MCF 10A (cell line): ENCODE measurements around the gene IGSF22. TPM values are rescaled to one million over a fixed set of nuclear protein-coding genes. Genes with fewer than 3 reads are reported as not detected.
"Not testable (repeated sequence)": the region's sequence is repeated elsewhere in the genome, so short reads cannot be mapped to it uniquely, and the experiment has no call there.

Source experiments
- BruUV-seq: library from RNA; stranded (reverse); fragments of 400-500 nt; replicated peaks from 2 replicates; lab custom pipeline; 2021; lab: Mats Ljungman, UMichigan
- CTCF ChIA-PET: fragments of 300-600 bp; sonication (Branson Sonifier 250); formaldehyde crosslinking; extraction: SDS; loops from one replicate; lab custom pipeline; 2021; ENCODE audit warnings: antibody characterized with exemption, inconsistent platforms; lab: Yijun Ruan, JAX
- POLR2A ChIA-PET: fragments of 300-600, 350-650 bp; sonication (Branson Sonifier 250); formaldehyde crosslinking; extraction: SDS; loops from one replicate; lab custom pipeline; 2020; ENCODE audit warnings: antibody characterized with exemption, inconsistent platforms; lab: Yijun Ruan, JAX
- DNase-seq: peaks from one replicate; pipeline ENCODE4 v3.0.0-alpha.2; 2018; ENCODE audit not compliant: unreplicated experiment
- H3K27ac Mint-ChIP-seq: one replicate; pipeline ENCODE4 v1.8.0; 2022; ENCODE audit warnings: mild to moderate bottlenecking, low read depth, mixed read lengths; ENCODE audit not compliant: unreplicated experiment
- H3K27me3 Mint-ChIP-seq: one replicate; pipeline ENCODE4 v1.8.0; 2022; ENCODE audit warnings: mixed read lengths; ENCODE audit not compliant: insufficient read depth, unreplicated experiment
- H3K36me3 Mint-ChIP-seq: one replicate; pipeline ENCODE4 v1.8.0; 2022; ENCODE audit warnings: mild to moderate bottlenecking, moderate library complexity, mixed read lengths; ENCODE audit not compliant: insufficient read depth, unreplicated experiment
- H3K4me1 Mint-ChIP-seq: one replicate; pipeline ENCODE4 v1.8.0; 2022; ENCODE audit warnings: mixed read lengths; ENCODE audit not compliant: insufficient read depth, unreplicated experiment
- H3K4me3 Mint-ChIP-seq: one replicate; pipeline ENCODE4 v1.8.0; 2022; ENCODE audit warnings: mild to moderate bottlenecking, moderate library complexity, mixed read lengths; ENCODE audit not compliant: unreplicated experiment
- H3K9me3 Mint-ChIP-seq: one replicate; pipeline ENCODE4 v1.8.0; 2022; ENCODE audit warnings: mixed read lengths; ENCODE audit not compliant: unreplicated experiment
- intact Hi-C: fragments of 100-400 bp; cut with micrococcal nuclease; formaldehyde crosslinking; loops from 2 replicates; pipeline ENCODE4 v1.14.1; 2022
- total RNA-seq: library from RNA; stranded (reverse); gene quantifications from 2 replicates; pipeline ENCODE4 v1.2.3, GENCODE V29; 2022
- TF ChIP-seq, protein P1 (sequence below): fragments of 200-600 bp; IDR thresholded peaks from one replicate; pipeline ENCODE4 v1.8.0; 2022; ENCODE audit warnings: antibody characterized with exemption, mild to moderate bottlenecking; ENCODE audit not compliant: unreplicated experiment

Gene IGSF22
- total RNA-seq, 1 experiment from 2014 or later: not detected

DNA sequence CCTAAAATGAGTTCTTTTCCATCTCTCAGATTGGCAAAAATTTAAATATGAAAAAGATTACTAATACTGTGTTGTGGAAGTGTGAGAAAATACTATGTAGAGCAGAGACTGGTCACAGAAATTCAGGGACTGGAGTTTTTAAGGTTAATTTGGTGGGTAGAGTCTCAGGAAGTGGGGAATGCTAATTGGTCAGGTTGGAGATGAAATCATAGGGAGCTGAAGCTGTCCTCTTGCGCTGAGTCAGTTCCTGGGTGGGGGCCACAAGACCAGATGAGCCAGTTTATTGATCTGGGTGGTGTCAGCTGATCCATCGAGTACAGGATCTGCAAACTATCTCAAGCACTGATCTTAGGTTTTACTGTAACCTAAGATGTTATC lies 56.8 kb downstream of the IGSF22 start:
- ChIA-PET POLR2A (no interaction called here), CTCF (interaction anchor here (0.7 kb wide), 1 partner anchor 157 kb away, joined by 3 read pairs; no protein-coding TSS in a partner anchor)
- no peaks in the 10 kb centered on the region for H3K9me3 Mint-ChIP-seq
- H3K27me3 Mint-ChIP-seq: no peaks in the 10 kb centered on the region
- intact Hi-C loops: no loop called here
- no peak overlapping the region for H3K4me3 Mint-ChIP-seq
- H3K4me1 Mint-ChIP-seq: peaks cover 6% of the 10 kb centered on the region
- H3K36me3 Mint-ChIP-seq: no peaks in the 10 kb centered on the region
- no peak for DNase-seq
- TF ChIP-seq, protein P1, sequence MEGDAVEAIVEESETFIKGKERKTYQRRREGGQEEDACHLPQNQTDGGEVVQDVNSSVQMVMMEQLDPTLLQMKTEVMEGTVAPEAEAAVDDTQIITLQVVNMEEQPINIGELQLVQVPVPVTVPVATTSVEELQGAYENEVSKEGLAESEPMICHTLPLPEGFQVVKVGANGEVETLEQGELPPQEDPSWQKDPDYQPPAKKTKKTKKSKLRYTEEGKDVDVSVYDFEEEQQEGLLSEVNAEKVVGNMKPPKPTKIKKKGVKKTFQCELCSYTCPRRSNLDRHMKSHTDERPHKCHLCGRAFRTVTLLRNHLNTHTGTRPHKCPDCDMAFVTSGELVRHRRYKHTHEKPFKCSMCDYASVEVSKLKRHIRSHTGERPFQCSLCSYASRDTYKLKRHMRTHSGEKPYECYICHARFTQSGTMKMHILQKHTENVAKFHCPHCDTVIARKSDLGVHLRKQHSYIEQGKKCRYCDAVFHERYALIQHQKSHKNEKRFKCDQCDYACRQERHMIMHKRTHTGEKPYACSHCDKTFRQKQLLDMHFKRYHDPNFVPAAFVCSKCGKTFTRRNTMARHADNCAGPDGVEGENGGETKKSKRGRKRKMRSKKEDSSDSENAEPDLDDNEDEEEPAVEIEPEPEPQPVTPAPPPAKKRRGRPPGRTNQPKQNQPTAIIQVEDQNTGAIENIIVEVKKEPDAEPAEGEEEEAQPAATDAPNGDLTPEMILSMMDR: no peak
- H3K27ac Mint-ChIP-seq: no peak overlapping the region
- no TSS peak for BruUV-seq

DNA sequence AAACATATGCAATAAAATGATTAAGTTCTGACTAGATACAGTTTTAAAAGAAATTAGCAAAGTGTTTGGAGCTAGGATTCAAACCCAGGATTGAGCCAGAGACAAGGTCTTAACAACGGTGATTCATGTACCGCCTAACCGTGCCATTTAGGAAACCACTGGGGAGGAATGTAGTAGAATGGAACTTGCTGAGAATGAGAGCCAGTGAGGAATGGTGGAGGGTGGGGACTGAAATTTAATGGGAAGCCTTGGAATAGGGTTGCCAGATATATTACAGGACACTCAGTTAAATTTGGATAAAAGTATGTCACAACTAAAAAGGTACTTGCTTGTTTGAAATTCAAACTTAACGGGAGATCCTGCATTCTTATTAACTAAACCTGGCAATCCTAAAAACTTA lies 57.9 kb downstream of the IGSF22 start:
- DNase-seq: no peak
- Mint-ChIP-seq H3K36me3 (no peaks in the 10 kb centered on the region), H3K9me3 (no peaks in the 10 kb centered on the region), H3K4me3 (no peak overlapping the region), H3K27ac (no peak overlapping the region), H3K4me1 (peaks cover 6% of the 10 kb centered on the region), H3K27me3 (peaks cover 4% of the 10 kb centered on the region)
- ChIA-PET CTCF (interaction anchor here (0.6 to 1.2 kb wide), 2 partner anchors 9 to 553 kb away, joined by 3 to 6 read pairs; no protein-coding TSS in a partner anchor), POLR2A (no interaction called here)
- TF ChIP-seq, protein P1: no peak
- intact Hi-C loops: no loop called here
- BruUV-seq: no TSS peak

DNA sequence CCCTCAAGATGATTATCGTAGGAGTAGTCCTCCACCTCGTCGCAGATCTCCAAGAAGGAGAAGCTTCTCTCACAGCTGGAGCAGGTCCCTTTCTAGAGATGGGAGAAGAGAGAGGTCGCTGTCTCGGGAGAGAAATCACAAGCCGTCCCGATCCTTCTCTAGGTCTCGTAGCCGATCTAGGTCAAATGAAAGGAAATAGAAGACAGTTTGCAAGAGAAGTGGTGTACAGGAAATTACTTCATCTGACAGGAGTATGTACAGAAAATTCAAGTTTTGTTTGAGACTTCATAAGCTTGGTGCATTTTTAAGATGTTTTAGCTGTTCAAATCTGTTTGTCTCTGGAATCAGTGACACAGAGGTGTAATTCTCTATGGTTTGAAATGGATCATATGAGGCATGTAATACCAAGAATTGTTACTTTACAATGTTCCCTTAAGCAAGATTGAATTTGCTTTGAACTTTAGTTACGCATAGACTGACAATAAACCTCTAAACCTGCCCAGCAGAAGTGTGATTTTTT lies 60.6 kb downstream of the IGSF22 start:
- H3K27me3 Mint-ChIP-seq: peaks cover 27% of the 10 kb centered on the region
- H3K4me1 Mint-ChIP-seq, intact Hi-C loops, H3K36me3 Mint-ChIP-seq, BruUV-seq, H3K9me3 Mint-ChIP-seq, POLR2A ChIA-PET, DNase-seq, H3K4me3 Mint-ChIP-seq, H3K27ac Mint-ChIP-seq: not testable (repeated sequence)
- CTCF ChIA-PET: interaction anchor here (1.2 kb wide), 1 partner anchor 64 kb away, joined by 3 read pairs; no protein-coding TSS in a partner anchor

DNA sequence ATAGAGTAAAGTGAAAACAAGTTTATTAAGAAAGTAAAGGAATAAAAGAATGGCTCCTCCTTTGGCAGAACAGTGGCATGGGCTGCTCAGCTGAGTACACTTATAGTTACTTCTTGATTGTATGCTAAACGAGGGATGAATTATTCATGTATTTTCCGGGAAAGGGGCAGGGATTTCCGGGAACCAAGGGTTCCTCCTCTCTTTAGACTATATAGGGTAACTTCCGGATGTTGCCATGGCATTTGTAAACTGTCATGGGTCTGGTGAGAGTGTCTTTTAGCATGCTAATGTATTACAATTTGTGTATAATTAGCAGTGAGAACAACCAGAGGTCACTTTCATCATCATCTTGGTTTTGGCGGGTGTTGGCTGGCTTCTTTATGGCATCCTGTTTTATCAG lies 68.3 kb downstream of the IGSF22 start:
- TF ChIP-seq, protein P1: no peak
- no peak overlapping the region for H3K27ac Mint-ChIP-seq
- POLR2A ChIA-PET: no interaction called here
- H3K27me3 Mint-ChIP-seq: peaks cover 42% of the 10 kb centered on the region
- H3K4me1 Mint-ChIP-seq: no peaks in the 10 kb centered on the region
- CTCF ChIA-PET: no interaction called here
- H3K4me3 Mint-ChIP-seq: no peak overlapping the region
- H3K36me3 Mint-ChIP-seq: peaks cover 6% of the 10 kb centered on the region
- H3K9me3 Mint-ChIP-seq: no peaks in the 10 kb centered on the region
- no TSS peak for BruUV-seq
- intact Hi-C loops: no loop called here
- no peak for DNase-seq

Other genes with a start within 250 kb of the IGSF22 start
- gene TSG101, start 199.2 kb downstream of the IGSF22 start, total RNA-seq: 70.8 and 78.4 TPM in 2 replicates
- 22.8 and 24.8 TPM in 2 replicates for gene UEVLD, start 137.5 kb downstream of the IGSF22 start, total RNA-seq
- 2.4 and 4.0 TPM in 2 replicates for gene MISFA, start 126.4 kb downstream of the IGSF22 start, total RNA-seq
- gene SPTY2D1, start 91.8 kb downstream of the IGSF22 start, total RNA-seq: 26.8 and 30.2 TPM in 2 replicates
- gene TMEM86A, start 27.4 kb downstream of the IGSF22 start, total RNA-seq: 0.30 and 0.49 TPM in 2 replicates
- not detected in 2 replicates for gene PTPN5, start 65.6 kb upstream of the IGSF22 start, total RNA-seq
- not detected in 2 replicates for gene MRGPRX1, start 213.2 kb upstream of the IGSF22 start, total RNA-seq